ENCODE results near the gene CISD3. TPM values are rescaled to one million over a fixed set of nuclear protein-coding genes. Genes with fewer than 3 reads are reported as not detected.

Gene CISD3
- total RNA-seq (11.3 TPM in 2 replicates), polyA plus RNA-seq (1.7 and 5.0 TPM in 2 replicates), polyA minus RNA-seq (3.0 and 3.4 TPM in 2 replicates)
- 5.3 TPM for total RNA-seq (2013)

- no peaks in the 10 kb centered on the region for H4K20me1 ChIP-seq (ENCODE audit: control insufficient read depth, insufficient read depth, low read length, poor library complexity, severe bottlenecking)
- TF ChIP-seq CTCF (IDR thresholded peaks at IDR 0.05) (peak; percentile 71), EZH2 (IDR thresholded peaks at IDR 0.05; ENCODE audit: borderline replicate concordance, insufficient read depth, low read depth, low read length, poor library complexity, severe bottlenecking) (no peak)
- peak within 1 kb of the TSS; percentile 87 for H3K4me3 Mint-ChIP-seq
- peak within 1 kb of the TSS; percentile 93 for H3K4me2 ChIP-seq (replicated peaks; ENCODE audit: low read depth, low read length, poor library complexity, severe bottlenecking)
- H3K79me2 ChIP-seq (ENCODE audit: control insufficient read depth, insufficient read depth, low read length): no peaks in the 10 kb centered on the region
- H3K36me3 ChIP-seq (replicated peaks in 1 of 2; ENCODE audit: control extremely low read depth in 1 of 2, control insufficient read depth in 1 of 2, extremely low read depth in 1 of 2, insufficient read depth in 2 of 2, low read length in 1 of 2): peaks cover 0 to 5% of the 10 kb centered on the region in 2 experiments
- peaks cover 59% of the 10 kb centered on the region for H3K4me1 Mint-ChIP-seq
- ChIA-PET CTCF (interaction anchor here (1.7 to 6.4 kb wide), 7 partner anchors 8 to 171 kb away, joined by 3 to 54 read pairs (median 9); partner anchors contain the start of genes EPOP and PSMB3), POLR2A (interaction anchor here (0.6 to 1.4 kb wide), 6 partner anchors 9 to 424 kb away, joined by 3 to 7 read pairs (median 3); no protein-coding TSS in a partner anchor)
- WGBS (ENCODE audit: insufficient coverage): under 1% methylated on average over 92 of the region's 92 CpGs
- ATAC-seq (ENCODE audit: low read depth) (peak; percentile 91), DNase-seq (peak; percentile 92)
- peaks cover 0 to 13% (median 0%) of the 10 kb centered on the region in 3 donors for H3K9me3 ChIP-seq (ENCODE audit: control extremely low read depth in 1 of 3, control insufficient read depth in 2 of 3, insufficient read depth in 1 of 3, low read length in 2 of 3)
- H3K27ac Mint-ChIP-seq: peak within 1 kb of the TSS; percentile 89
- H3K27me3 ChIP-seq (replicated peaks in 1 of 4; ENCODE audit: control extremely low read depth in 1 of 4, control insufficient read depth in 3 of 4, insufficient read depth in 4 of 4, low read length in 3 of 4): no peaks in the 10 kb centered on the region
- H3K27ac ChIP-seq (ENCODE audit: low read length in 2 of 2): peak within 1 kb of the TSS; percentile 79
- peak within 1 kb of the TSS; percentile 13 to 85 (median 62) for H3K4me3 ChIP-seq (ENCODE audit: control extremely low read depth in 1 of 5, extremely low read depth in 1 of 5, insufficient read depth in 1 of 5, low read depth in 2 of 5, low read length in 4 of 5)
- peak within 1 kb of the TSS; percentile 83 for H2AFZ ChIP-seq (ENCODE audit: insufficient read depth, low read depth, low read length, poor library complexity, severe bottlenecking)
- peak within 1 kb of the TSS; percentile 77 for H3K9ac ChIP-seq (ENCODE audit: low read length)
- intact Hi-C loops (cut with micrococcal nuclease): loop anchor here (1.0 kb wide), 4 partner anchors 22 to 53 kb away; partner anchors contain the start of genes MLLT6 and PSMB3
- H3K27me3 Mint-ChIP-seq: no peaks in the 10 kb centered on the region
- no peaks in the 10 kb centered on the region for H3K9me3 Mint-ChIP-seq (ENCODE audit: insufficient read depth)
- H3K4me1 ChIP-seq (ENCODE audit: control insufficient read depth in 2 of 2, insufficient read depth in 2 of 2, low read length in 2 of 2): peaks cover 32 to 60% of the 10 kb centered on the region in 2 donors
Observed at GRCh38 chr17:38729886-38730525, at the start of gene CISD3. Gene CISD3, plus strand, starts transcription at chr17:38730341. Its CDS starts 18 bp downstream, at chr17:38730359.

- H3K9me3 Mint-ChIP-seq (ENCODE audit: insufficient read depth): no peaks in the 10 kb centered on the region
- WGBS (ENCODE audit: insufficient coverage): no CpG with 5 or more reads among the region's 3 CpGs
- Histone ChIP-seq H2AFZ (ENCODE audit: insufficient read depth, low read depth, low read length, poor library complexity, severe bottlenecking) (no peak overlapping the region), H4K20me1 (ENCODE audit: control insufficient read depth, insufficient read depth, low read length, poor library complexity, severe bottlenecking) (no peaks in the 10 kb centered on the region), H3K79me2 (ENCODE audit: control insufficient read depth, insufficient read depth, low read length) (no peaks in the 10 kb centered on the region), H3K9ac (ENCODE audit: low read length) (no peak overlapping the region), H3K4me1 (ENCODE audit: control insufficient read depth in 2 of 2, insufficient read depth in 2 of 2, low read length in 2 of 2) (peaks cover 9 to 12% of the 10 kb centered on the region in 2 donors), H3K4me2 (replicated peaks; ENCODE audit: low read depth, low read length, poor library complexity, severe bottlenecking) (no peak overlapping the region), H3K4me3 (ENCODE audit: control extremely low read depth in 1 of 5, extremely low read depth in 1 of 5, insufficient read depth in 1 of 5, low read depth in 2 of 5, low read length in 4 of 5) (no peak overlapping the region), H3K9me3 (ENCODE audit: control extremely low read depth in 1 of 3, control insufficient read depth in 2 of 3, insufficient read depth in 1 of 3, low read length in 2 of 3) (no peaks in the 10 kb centered on the region), H3K27ac (ENCODE audit: low read length in 2 of 2) (no peak overlapping the region), H3K36me3 (replicated peaks in 1 of 2; ENCODE audit: control extremely low read depth in 1 of 2, control insufficient read depth in 1 of 2, extremely low read depth in 1 of 2, insufficient read depth in 2 of 2, low read length in 1 of 2) (no peaks in the 10 kb centered on the region), H3K27me3 (replicated peaks in 1 of 4; ENCODE audit: control extremely low read depth in 1 of 4, control insufficient read depth in 3 of 4, insufficient read depth in 4 of 4, low read length in 3 of 4) (peaks cover 0 to 8% (median 2%) of the 10 kb centered on the region in 4 experiments)
- no peak for DNase-seq
- H3K4me1 Mint-ChIP-seq: peaks cover 7% of the 10 kb centered on the region
- H3K27ac Mint-ChIP-seq: no peak overlapping the region
- CTCF ChIA-PET: interaction anchor here (0.9 to 8.6 kb wide), 5 partner anchors 12 to 97 kb away, joined by 3 to 172 read pairs (median 3); no protein-coding TSS in a partner anchor
- POLR2A ChIA-PET: no interaction called here
- no peak for TF ChIP-seq CTCF (IDR thresholded peaks at IDR 0.05)
- intact Hi-C loops (cut with micrococcal nuclease): no loop called here
- no peak for ATAC-seq (ENCODE audit: low read depth)
- no peak overlapping the region for H3K4me3 Mint-ChIP-seq
- peaks cover 18% of the 10 kb centered on the region for H3K27me3 Mint-ChIP-seq
Observed at GRCh38 chr17:38681096-38681495, 49.0 kb upstream of the CISD3 start.
